Kidney epithelial cell (primary cell): ENCODE results near the gene LRCOL1. TPM values are rescaled to one million over a fixed set of nuclear protein-coding genes. Genes with fewer than 3 reads are reported as not detected.

ENCODE experiments used
- DNase-seq: peaks from one replicate; pipeline ENCODE4 v3.0.0-alpha.2; 2010; ENCODE audit warnings: low read depth
- H3K27me3 ChIP-seq: 2 replicates; pipeline ENCODE4 v1.6.0; 2011; ENCODE audit warnings: low read length; ENCODE audit not compliant: control insufficient read depth, insufficient read depth
- H3K36me3 ChIP-seq: 2 replicates; pipeline ENCODE4 v1.5.1; 2011; ENCODE audit warnings: low read length; ENCODE audit not compliant: control insufficient read depth, insufficient read depth
- H3K4me3 ChIP-seq: 2 replicates; pipeline ENCODE4 v1.5.1; 2011; ENCODE audit warnings: low read depth, mild to moderate bottlenecking, control low read depth, low read length
- CTCF ChIP-seq: IDR thresholded peaks from 2 replicates; pipeline ENCODE4 v1.5.1; 2011; ENCODE audit warnings: mild to moderate bottlenecking, moderate library complexity, low read length, control low read depth, inconsistent platforms; ENCODE audit not compliant: insufficient read depth, poor library complexity, severe bottlenecking
- total RNA-seq: library from RNA; depleted of rRNA; stranded (reverse); fragments of >200 nt; gene quantifications from 2 replicates; pipeline ENCODE4 v1.2.3, GENCODE V29; 2015

The LRCOL1 gene
- total RNA-seq, 1 donor from 2014 or later, result not detected

GRCh38 chr12:132572106-132572505, 38.3 kb downstream of the LRCOL1 start:
- H3K4me3 ChIP-seq, result no peak overlapping the region
- H3K27me3 ChIP-seq, result no peaks in the 10 kb centered on the region
- no peak for DNase-seq
- no peaks in the 10 kb centered on the region for H3K36me3 ChIP-seq
- no peak for TF ChIP-seq CTCF

GRCh38 chr12:132571598-132571997, 38.8 kb downstream of the LRCOL1 start:
- Histone ChIP-seq H3K4me3 (no peak overlapping the region), H3K27me3 (no peaks in the 10 kb centered on the region), H3K36me3 (no peaks in the 10 kb centered on the region)
- TF ChIP-seq CTCF, result no peak
- DNase-seq, result no peak

- TF ChIP-seq CTCF, result no peak
- no peak for DNase-seq
- H3K4me3 ChIP-seq, result no peak overlapping the region
- H3K27me3 ChIP-seq, result no peaks in the 10 kb centered on the region
- H3K36me3 ChIP-seq, result no peaks in the 10 kb centered on the region
These were observed 39.3 kb downstream of the LRCOL1 start for GRCh38 chr12:132571051-132571450.

- no peaks in the 10 kb centered on the region for H3K36me3 ChIP-seq
- no peaks in the 10 kb centered on the region for H3K27me3 ChIP-seq
- no peak for DNase-seq
- TF ChIP-seq CTCF, result no peak
- no peak overlapping the region for H3K4me3 ChIP-seq
These were observed 39.7 kb downstream of the LRCOL1 start for GRCh38 chr12:132570635-132571034.

GRCh38 chr12:132569856-132570480, 40.4 kb downstream of the LRCOL1 start:
- Histone ChIP-seq H3K36me3 (no peaks in the 10 kb centered on the region), H3K27me3 (no peaks in the 10 kb centered on the region), H3K4me3 (no peak overlapping the region)
- no peak for TF ChIP-seq CTCF
- no peak for DNase-seq

- Histone ChIP-seq H3K27me3 (no peaks in the 10 kb centered on the region), H3K4me3 (no peak overlapping the region), H3K36me3 (no peaks in the 10 kb centered on the region)
- DNase-seq, result no peak
- TF ChIP-seq CTCF, result no peak
These were observed 41.4 kb downstream of the LRCOL1 start for GRCh38 chr12:132568826-132569480.
